ENCODE data around the gene USP54. TPM values are rescaled to one million over a fixed set of nuclear protein-coding genes. Genes with fewer than 3 reads are reported as not detected.
"Not testable (repeated sequence)": the region's sequence is repeated elsewhere in the genome, so short reads cannot be mapped to it uniquely, and the experiment has no call there.

USP54 gene
- total RNA-seq, 1 donor from 2014 or later, result 13.7 TPM

DNA sequence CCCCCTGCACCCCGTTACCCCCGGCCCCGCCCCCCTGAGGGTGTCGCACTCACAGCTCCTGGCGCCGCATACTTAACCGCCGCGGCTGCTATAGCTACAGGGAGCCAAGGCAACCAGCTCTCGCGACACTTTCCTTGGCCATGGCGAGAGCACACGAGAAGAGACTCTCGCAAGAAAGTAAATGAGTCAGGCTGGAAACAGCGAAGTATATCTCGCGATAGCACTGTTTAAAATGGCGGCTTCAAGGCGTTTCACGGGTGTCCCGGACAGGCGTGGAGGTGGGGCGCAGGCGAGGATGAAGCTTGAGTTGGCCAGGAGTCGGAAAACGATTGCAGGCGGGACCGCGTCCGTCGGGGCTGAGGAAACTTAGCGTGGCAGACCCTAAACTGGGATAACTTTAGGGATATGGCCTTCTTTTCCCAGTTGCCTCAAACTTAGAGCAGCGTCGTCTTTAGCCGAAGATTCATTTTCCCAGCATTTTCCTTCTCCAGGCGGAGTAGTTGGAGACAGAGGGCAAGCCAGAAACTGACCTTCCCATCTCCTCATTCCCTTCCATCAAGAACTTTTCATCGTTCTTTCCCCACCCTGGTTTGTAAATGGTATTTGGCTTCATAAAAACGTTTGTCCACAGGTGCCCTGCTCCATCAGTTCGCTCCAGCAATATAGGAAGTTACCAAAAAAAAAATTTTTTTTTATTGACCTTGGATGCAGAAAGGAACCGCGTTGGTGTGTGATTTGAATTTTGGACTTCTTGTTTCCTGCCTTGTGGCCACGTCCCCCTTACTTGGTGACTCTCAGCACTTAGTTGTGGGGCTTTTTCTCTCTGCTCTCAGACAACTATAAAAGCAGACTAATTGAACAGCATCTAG, 35.0 kb upstream of the USP54 start:
- DNase-seq (ENCODE audit: low read depth), result peak; percentile 83
- TF ChIP-seq, protein P1, sequence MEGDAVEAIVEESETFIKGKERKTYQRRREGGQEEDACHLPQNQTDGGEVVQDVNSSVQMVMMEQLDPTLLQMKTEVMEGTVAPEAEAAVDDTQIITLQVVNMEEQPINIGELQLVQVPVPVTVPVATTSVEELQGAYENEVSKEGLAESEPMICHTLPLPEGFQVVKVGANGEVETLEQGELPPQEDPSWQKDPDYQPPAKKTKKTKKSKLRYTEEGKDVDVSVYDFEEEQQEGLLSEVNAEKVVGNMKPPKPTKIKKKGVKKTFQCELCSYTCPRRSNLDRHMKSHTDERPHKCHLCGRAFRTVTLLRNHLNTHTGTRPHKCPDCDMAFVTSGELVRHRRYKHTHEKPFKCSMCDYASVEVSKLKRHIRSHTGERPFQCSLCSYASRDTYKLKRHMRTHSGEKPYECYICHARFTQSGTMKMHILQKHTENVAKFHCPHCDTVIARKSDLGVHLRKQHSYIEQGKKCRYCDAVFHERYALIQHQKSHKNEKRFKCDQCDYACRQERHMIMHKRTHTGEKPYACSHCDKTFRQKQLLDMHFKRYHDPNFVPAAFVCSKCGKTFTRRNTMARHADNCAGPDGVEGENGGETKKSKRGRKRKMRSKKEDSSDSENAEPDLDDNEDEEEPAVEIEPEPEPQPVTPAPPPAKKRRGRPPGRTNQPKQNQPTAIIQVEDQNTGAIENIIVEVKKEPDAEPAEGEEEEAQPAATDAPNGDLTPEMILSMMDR (conservative IDR thresholded peaks at IDR 0.05; ENCODE audit: low read depth, low read length), result no peak
- peak overlapping the region; percentile 87 for H3K4me3 ChIP-seq (ENCODE audit: low read depth, low read length)

DNA sequence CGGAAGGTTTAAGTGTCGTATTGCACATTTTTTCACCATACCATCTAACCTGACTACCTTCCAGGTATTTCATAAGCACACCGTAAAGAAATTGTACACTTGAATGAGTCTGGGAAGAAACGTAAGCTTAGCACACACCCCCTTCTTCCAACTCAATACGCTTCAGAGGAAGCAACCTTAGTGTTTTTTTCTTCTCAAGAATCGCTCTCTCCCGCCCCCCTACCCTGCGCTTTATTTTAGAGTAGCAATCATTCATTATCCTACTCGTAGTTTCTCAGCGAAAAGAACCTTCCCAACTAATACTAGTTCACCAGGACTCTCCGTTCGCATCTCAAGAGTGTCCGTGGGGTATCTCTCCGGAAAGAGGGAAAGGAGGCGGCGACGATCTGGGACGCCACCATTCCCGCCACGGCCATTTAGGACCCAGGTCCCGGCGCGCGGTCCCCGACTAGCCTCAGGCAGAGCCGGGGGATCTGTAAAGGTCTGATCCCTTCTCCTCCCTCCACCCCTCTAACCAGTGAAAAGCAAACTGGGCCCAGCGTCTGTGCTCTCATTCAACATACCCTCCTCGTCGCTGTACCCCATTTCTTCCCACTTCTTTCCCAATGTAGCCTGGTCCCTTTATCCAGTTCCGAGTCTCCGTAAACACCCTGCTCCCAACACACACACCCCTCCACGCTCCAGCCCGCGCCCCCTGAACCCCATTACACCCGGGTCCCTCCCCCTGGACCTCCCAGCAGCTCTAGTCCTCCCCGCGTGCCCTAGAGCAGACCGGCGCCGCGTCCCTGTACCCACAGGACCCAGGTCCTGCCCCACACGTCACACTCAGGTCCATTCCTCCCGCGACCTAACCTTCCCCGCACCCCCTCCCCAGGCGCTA, 34.1 kb upstream of the USP54 start:
- H3K4me3 ChIP-seq (ENCODE audit: low read depth, low read length), result peak overlapping the region; percentile 87
- TF ChIP-seq, protein P1 (conservative IDR thresholded peaks at IDR 0.05; ENCODE audit: low read depth, low read length), result peak; percentile 4
- no peak for DNase-seq (ENCODE audit: low read depth)

DNA sequence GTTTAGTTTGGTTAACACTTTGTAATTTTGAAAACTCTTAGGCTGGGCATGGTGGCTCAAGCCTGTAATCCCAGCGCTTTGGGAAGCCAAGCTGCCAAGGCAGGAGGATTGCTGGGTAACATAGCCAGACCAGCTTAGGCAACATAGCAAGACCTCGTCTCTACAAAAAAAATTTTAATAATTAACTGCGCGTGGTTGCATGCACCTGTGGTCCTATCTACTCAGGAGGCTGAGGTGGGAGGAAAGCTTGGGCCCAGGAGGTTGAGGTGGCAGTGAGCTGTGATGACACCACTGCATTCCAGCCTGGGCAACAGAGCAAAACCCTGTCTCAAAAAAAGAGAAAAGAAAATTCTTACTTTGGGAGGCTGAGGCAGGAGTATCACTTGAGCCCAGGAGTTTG, 31.9 kb upstream of the USP54 start:
- H3K4me3 ChIP-seq (ENCODE audit: low read depth, low read length), result no peak overlapping the region
- TF ChIP-seq, protein P1 (conservative IDR thresholded peaks at IDR 0.05; ENCODE audit: low read depth, low read length), result no peak
- DNase-seq (ENCODE audit: low read depth), result no peak

DNA sequence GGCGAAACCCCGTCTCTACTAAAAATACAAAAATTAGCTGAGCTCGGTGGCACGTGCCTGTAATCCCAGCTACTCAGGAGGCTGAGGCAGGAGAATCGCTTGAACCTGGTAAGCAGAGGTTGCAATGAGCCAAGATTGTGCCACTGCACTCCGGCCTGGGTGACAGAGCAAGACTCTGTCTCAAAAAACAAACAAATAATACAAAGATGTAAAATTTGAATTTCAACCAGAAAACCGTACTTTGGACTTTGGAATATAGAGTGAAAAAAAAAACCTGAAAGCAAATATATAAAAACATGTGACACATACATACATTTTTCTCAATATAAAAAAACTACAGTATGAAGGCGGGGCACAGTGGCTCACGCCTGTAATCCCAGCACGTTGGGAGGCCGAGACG, 29.8 kb upstream of the USP54 start:
- not testable (repeated sequence) for DNase-seq (ENCODE audit: low read depth); H3K4me3 ChIP-seq (ENCODE audit: low read depth, low read length)

DNA sequence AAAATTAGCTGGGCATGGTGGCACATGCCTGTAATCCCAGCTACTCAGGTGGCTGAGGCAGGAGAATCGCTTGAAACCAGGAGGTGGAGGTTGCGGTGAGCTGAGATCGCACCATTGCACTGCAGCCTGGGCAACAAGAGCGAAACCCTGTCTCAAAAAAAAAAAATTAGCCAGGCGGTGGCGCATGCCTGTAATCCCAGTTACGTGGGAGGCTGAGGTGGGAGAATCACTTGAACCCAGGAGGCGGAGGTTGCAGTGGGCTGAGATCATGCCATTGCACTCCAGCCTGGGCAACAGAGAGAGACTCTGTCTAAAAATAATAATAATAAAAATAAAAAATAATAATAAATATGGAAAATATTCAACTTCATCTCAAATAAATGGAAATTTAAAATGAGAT, 26.0 kb upstream of the USP54 start:
- DNase-seq (ENCODE audit: low read depth); H3K4me3 ChIP-seq (ENCODE audit: low read depth, low read length): not testable (repeated sequence)

DNA sequence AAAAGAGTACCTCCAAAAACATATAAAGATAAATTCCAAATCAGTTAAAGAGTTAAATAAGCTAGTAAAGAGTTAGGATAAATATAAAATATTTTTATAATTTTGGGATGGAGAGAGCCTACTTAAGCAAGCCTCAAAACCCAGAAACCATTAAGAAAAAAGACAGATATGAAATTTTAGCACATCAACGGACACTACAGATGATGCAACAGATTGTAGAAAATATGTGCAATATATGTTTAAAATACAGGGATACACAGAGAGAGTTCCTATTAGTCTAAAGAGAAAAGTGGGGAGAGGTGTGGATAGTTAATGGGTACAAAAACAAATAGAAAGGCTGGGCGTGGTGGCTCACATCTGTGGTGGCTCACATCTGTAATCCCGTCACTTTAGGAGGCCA, 23.6 kb upstream of the USP54 start:
- no peak for DNase-seq (ENCODE audit: low read depth)
- TF ChIP-seq, protein P1 (conservative IDR thresholded peaks at IDR 0.05; ENCODE audit: low read depth, low read length), result no peak

DNA sequence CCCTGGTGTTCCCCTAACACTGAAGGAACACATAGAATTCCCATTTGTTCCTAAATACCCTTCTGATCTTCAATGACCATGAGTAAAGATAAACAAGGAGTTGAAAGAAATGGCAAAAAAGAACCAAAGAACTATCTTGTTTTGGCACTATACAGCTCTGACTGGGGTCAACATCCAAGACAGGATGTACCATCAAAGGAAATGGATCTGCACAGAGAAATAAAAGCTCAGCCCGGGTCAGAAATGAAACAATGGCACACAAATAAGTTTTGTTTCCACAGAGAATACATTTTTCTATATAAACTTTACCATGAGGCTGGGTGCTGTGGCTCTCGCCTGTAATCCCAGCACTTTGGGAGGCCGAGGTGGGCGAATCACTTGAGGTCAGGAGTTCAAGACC, 18.0 kb upstream of the USP54 start:
- no peak overlapping the region for H3K4me3 ChIP-seq (ENCODE audit: low read depth, low read length)
- no peak for DNase-seq (ENCODE audit: low read depth)
- TF ChIP-seq, protein P1 (conservative IDR thresholded peaks at IDR 0.05; ENCODE audit: low read depth, low read length), result no peak

More for the DNA sequence above, 23.6 kb upstream of the USP54 start:
- H3K4me3 ChIP-seq (ENCODE audit: low read depth, low read length), result no peak overlapping the region
